Mesodermal cell (in vitro differentiated cells): ENCODE results near the gene TRIM46. TPM values are rescaled to one million over a fixed set of nuclear protein-coding genes. Genes with fewer than 3 reads are reported as not detected.

Experiments used
- H3K27ac ChIP-seq: 2 replicates; pipeline ENCODE4 v1.7.0; 2013; ENCODE audit warnings: mild to moderate bottlenecking, low read depth, low read length, moderate library complexity; ENCODE audit not compliant: severe bottlenecking
- H3K36me3 ChIP-seq: 2 replicates; pipeline ENCODE4 v1.7.1; 2013; ENCODE audit warnings: mild to moderate bottlenecking, low read length, moderate library complexity; ENCODE audit not compliant: control insufficient read depth, insufficient read depth
- H3K4me1 ChIP-seq: one replicate; pipeline ENCODE4 v1.7.1; 2013; ENCODE audit warnings: mild to moderate bottlenecking, low read length; ENCODE audit not compliant: insufficient read depth, control insufficient read depth, poor library complexity, severe bottlenecking
- H3K4me3 ChIP-seq: 2 replicates; pipeline ENCODE4 v1.7.0; 2013; ENCODE audit warnings: low read length, control low read depth, mild to moderate bottlenecking; ENCODE audit not compliant: insufficient read depth, poor library complexity, severe bottlenecking; ENCODE audit errors: extremely low read depth
- H3K9me3 ChIP-seq: 2 replicates; pipeline ENCODE4 v1.7.1; 2013; ENCODE audit warnings: mild to moderate bottlenecking, low read length, moderate library complexity; ENCODE audit not compliant: control insufficient read depth
- WGBS, 2 experiments: methylation state at CpG; one replicate each; pipeline ENCODE4 v1.1.5; 2013; ENCODE audit warnings: missing lambda C conversion rate in 2 of 2; ENCODE audit not compliant: insufficient coverage in 2 of 2; 5-methylcytosine and 5-hydroxymethylcytosine counted together
- polyA plus RNA-seq, 2 experiments: library from polyadenylated mRNA; stranded (reverse); fragments of 50-300 nt; gene quantifications; one replicate each; pipeline ENCODE4 v1.2.3, GENCODE V29; 2013

TRIM46 gene, protein sequence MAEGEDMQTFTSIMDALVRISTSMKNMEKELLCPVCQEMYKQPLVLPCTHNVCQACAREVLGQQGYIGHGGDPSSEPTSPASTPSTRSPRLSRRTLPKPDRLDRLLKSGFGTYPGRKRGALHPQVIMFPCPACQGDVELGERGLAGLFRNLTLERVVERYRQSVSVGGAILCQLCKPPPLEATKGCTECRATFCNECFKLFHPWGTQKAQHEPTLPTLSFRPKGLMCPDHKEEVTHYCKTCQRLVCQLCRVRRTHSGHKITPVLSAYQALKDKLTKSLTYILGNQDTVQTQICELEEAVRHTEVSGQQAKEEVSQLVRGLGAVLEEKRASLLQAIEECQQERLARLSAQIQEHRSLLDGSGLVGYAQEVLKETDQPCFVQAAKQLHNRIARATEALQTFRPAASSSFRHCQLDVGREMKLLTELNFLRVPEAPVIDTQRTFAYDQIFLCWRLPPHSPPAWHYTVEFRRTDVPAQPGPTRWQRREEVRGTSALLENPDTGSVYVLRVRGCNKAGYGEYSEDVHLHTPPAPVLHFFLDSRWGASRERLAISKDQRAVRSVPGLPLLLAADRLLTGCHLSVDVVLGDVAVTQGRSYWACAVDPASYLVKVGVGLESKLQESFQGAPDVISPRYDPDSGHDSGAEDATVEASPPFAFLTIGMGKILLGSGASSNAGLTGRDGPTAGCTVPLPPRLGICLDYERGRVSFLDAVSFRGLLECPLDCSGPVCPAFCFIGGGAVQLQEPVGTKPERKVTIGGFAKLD
- polyA plus RNA-seq (2013, experiment 1 of 2) = 9.1 TPM
- 6.5 TPM for polyA plus RNA-seq (2013, experiment 2 of 2)

- Histone ChIP-seq H3K4me1 (peaks cover 7% of the 10 kb centered on the region), H3K9me3 (no peaks in the 10 kb centered on the region), H3K4me3 (peak within 1 kb of the TSS; percentile 90), H3K36me3 (peaks cover 53% of the 10 kb centered on the region), H3K27ac (peak within 1 kb of the TSS; percentile 93)
- 1 to 2% methylated on average over 14 to 20 of the region's 38 CpGs for WGBS, 2 experiments
Observed at GRCh38 chr1:155173478-155174323, at the start of gene TRIM46. TSS of gene TRIM46 (plus strand) at chr1:155173849. CDS start at chr1:155173967, 118 bp downstream.

- no peaks in the 10 kb centered on the region for H3K9me3 ChIP-seq
- H3K36me3 ChIP-seq = peaks cover 1% of the 10 kb centered on the region
- H3K27ac ChIP-seq = no peak overlapping the region
- 48 to 49% methylated on average over 8 to 10 of the region's 16 CpGs for WGBS, 2 experiments
- peaks cover 44% of the 10 kb centered on the region for H3K4me1 ChIP-seq
- no peak overlapping the region for H3K4me3 ChIP-seq
Observed at GRCh38 chr1:155124503-155125463, 48.9 kb upstream of the TRIM46 start.

- peaks cover 2% of the 10 kb centered on the region for H3K36me3 ChIP-seq
- H3K4me1 ChIP-seq = peaks cover 51% of the 10 kb centered on the region
- H3K4me3 ChIP-seq = no peak overlapping the region
- 37 to 38% methylated on average over 10 to 11 of the region's 11 CpGs for WGBS, 2 experiments
- no peaks in the 10 kb centered on the region for H3K9me3 ChIP-seq
- no peak overlapping the region for H3K27ac ChIP-seq
Observed at GRCh38 chr1:155125511-155125945, 48.1 kb upstream of the TRIM46 start.

DNA sequence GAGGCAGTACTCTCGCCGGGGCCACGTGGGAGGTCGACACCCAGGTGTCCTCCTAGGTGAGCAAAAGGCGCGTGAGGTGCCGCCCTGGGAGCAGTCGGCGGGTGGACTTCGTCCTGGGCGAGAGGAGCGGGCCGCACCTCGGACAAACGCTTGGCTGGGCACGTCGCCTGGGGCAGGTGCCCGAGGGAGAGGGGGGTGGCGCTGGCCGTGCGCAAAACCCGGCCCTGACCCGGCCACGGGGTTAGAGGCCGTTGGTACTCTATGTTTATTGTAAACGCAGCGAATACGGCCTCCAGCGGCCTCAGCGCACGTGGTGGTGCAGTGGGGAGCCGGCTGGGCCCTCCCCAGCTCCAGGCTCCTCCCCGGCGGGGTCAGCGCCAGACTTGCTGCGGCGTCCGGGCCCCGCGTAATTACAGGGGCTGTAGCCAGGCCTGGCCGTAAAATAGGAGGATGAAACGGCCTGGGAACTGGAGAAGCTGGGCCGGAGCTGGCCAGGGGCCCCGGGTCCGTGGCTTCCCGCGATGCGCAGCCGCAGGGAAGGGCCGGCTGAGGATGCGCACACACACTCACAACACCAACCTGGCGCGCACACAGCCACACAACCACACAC lies 47.6 kb upstream of the TRIM46 start:
- Histone ChIP-seq H3K4me1 (peaks cover 54% of the 10 kb centered on the region), H3K27ac (peak overlapping the region; percentile 36), H3K4me3 (peak overlapping the region; percentile 58), H3K9me3 (no peaks in the 10 kb centered on the region), H3K36me3 (peaks cover 6% of the 10 kb centered on the region)
- 4% methylated on average over 36 to 52 of the region's 53 CpGs for WGBS, 2 experiments

- H3K27ac ChIP-seq = peak overlapping the region; percentile 36
- 0% methylated on average over 26 to 28 of the region's 32 CpGs for WGBS, 2 experiments
- H3K4me3 ChIP-seq = peak overlapping the region; percentile 58
Observed at GRCh38 chr1:155126556-155127104, 47.0 kb upstream of the TRIM46 start.

GRCh38 chr1:155127105-155127966 lies 46.3 kb upstream of the TRIM46 start, which contains the start of gene EFNA1:
TSS of gene EFNA1 (plus strand) at chr1:155127876. CDS start at chr1:155127978, 102 bp downstream.
- peaks cover 18% of the 10 kb centered on the region for H3K36me3 ChIP-seq
- peak within 1 kb of the TSS; percentile 58 for H3K4me3 ChIP-seq
- 0 to 1% methylated on average over 40 to 50 of the region's 76 CpGs for WGBS, 2 experiments
- H3K4me1 ChIP-seq = peaks cover 54% of the 10 kb centered on the region
- H3K27ac ChIP-seq = peak within 1 kb of the TSS; percentile 36
- H3K9me3 ChIP-seq = no peaks in the 10 kb centered on the region

More at GRCh38 chr1:155126556-155127104, 47.0 kb upstream of the TRIM46 start:
- Histone ChIP-seq H3K9me3 (no peaks in the 10 kb centered on the region), H3K4me1 (peaks cover 54% of the 10 kb centered on the region), H3K36me3 (peaks cover 12% of the 10 kb centered on the region)

GRCh38 chr1:155127967-155128754 lies 45.5 kb upstream of the TRIM46 start:
- 4 to 17% methylated on average over 7 to 12 of the region's 17 CpGs for WGBS, 2 experiments
- Histone ChIP-seq H3K9me3 (no peaks in the 10 kb centered on the region), H3K4me1 (peaks cover 54% of the 10 kb centered on the region), H3K27ac (no peak overlapping the region), H3K4me3 (peak overlapping the region; percentile 58), H3K36me3 (peaks cover 24% of the 10 kb centered on the region)
